ENCODE results near the gene AHI1.
A peak's percentile ranks its signal among the peaks of the same experiment; 100 is the strongest.

AHI1 gene

GRCh38 chr6:135295085-135295484, 202.5 kb downstream of the AHI1 start:
- Histone ChIP-seq H3K4me1 (ENCODE audit: control insufficient read depth, insufficient read depth, low read length, poor library complexity, severe bottlenecking) (no peaks in the 10 kb centered on the region), H3K9me3 (ENCODE audit: control insufficient read depth, low read length) (no peaks in the 10 kb centered on the region), H3K27ac (ENCODE audit: low read depth, low read length, severe bottlenecking) (no peak overlapping the region), H3K4me3 (ENCODE audit: extremely low read depth, insufficient read depth, low read length, poor library complexity, severe bottlenecking) (no peak overlapping the region), H3K36me3 (ENCODE audit: control insufficient read depth, insufficient read depth, low read length) (no peaks in the 10 kb centered on the region)
- 100% methylated on average over 1 of the region's 1 CpG; no CpG with 5 or more reads in 1 of the 2 experiments for WGBS, 2 experiments (ENCODE audit: insufficient coverage in 2 of 2)

DNA sequence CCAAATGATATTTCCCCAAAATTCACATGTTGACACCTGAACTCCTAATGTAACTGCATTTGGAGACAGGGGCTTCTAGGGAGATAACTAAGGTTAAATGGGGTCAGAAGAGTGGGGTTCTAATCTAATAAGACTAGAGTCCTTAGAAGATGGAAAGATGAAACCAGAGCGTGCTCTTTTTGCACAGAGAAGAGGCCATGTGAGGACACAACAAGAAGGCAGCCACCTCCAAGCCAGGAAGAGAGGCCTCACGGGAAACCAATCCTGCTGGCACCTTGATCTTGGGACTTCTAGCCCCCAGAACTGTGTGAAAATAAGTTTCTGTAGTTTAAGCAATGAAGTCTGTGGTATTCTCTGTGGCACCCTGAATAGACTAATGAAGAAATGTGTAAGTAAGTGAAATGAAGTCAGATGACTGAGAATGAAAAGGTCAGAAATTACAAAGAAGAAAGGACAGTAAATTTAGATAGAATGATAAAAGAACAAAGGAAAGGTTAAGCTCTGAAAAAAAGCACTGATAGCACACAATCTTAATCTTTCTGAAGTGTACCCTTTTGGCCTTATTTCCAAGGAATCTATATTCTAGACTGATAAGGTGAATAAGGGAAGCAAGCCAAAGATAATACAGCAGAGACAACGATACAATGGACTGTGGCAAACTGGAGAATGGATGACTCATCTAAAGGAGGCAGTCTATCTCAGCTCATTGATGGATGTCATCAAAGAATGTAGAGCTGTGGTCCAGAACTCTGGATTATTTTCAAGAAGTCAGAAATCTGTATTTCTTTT, 206.1 kb downstream of the AHI1 start:
- Histone ChIP-seq H3K9me3 (ENCODE audit: control insufficient read depth, low read length) (no peaks in the 10 kb centered on the region), H3K27ac (ENCODE audit: low read depth, low read length, severe bottlenecking) (no peak overlapping the region), H3K36me3 (ENCODE audit: control insufficient read depth, insufficient read depth, low read length) (no peaks in the 10 kb centered on the region), H3K4me3 (ENCODE audit: extremely low read depth, insufficient read depth, low read length, poor library complexity, severe bottlenecking) (no peak overlapping the region), H3K4me1 (ENCODE audit: control insufficient read depth, insufficient read depth, low read length, poor library complexity, severe bottlenecking) (peaks cover 7% of the 10 kb centered on the region)
- WGBS, 2 experiments (ENCODE audit: insufficient coverage in 2 of 2): 76 to 92% methylated on average over 3 of the region's 3 CpGs

DNA sequence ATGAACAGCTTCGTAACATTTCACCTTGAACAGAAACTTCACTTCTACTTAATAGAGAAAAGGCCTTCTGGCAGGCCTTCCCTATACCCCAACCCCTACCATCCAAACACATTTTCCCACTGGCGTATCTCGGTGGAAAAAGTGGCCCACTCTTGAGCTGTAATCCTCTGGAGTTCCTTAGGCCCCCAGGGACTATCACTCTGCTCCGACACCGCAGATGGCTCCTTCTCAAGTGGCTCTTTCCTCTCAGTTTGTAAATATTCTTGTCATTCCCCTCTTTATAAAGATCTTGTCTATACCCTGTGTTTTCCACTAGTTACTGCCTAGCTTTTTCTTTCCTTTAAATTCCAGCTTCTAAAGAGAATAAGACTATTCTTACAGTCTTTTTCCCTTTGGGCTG, 207.7 kb downstream of the AHI1 start:
- 81 to 89% methylated on average over 4 of the region's 5 CpGs for WGBS, 2 experiments (ENCODE audit: insufficient coverage in 2 of 2)
- peaks cover 7% of the 10 kb centered on the region for H3K4me1 ChIP-seq (ENCODE audit: control insufficient read depth, insufficient read depth, low read length, poor library complexity, severe bottlenecking)

DNA sequence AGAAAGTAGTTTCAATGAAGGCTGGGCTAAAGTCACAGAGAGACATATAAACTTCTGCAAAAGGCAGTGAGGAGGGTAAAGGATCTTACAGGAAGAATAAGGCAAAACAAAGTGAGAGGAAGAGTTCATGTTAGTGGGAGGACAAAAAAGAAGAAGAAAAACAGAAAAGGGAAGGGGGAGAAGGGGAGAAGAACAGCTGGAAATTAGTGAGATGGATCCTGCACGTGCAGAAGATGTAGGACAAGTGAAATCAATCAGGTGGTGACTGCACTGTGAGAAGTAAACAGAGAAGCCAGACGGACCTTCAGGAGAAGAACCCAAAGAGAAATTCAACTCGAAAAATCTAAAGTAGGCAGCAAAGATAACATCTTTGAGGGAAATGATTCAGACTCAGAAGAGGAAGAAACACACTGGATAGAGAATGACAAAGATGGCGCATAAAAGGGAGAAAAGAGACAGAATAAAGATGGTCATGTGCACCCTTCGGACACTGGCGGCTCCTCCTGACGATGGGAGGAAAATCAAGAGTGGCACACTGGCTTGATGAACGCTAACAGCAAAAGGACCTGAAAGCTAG, 210.5 kb downstream of the AHI1 start:
- Histone ChIP-seq H3K4me1 (ENCODE audit: control insufficient read depth, insufficient read depth, low read length, poor library complexity, severe bottlenecking) (peaks cover 7% of the 10 kb centered on the region), H3K9me3 (ENCODE audit: control insufficient read depth, low read length) (no peaks in the 10 kb centered on the region), H3K27ac (ENCODE audit: low read depth, low read length, severe bottlenecking) (no peak overlapping the region), H3K36me3 (ENCODE audit: control insufficient read depth, insufficient read depth, low read length) (no peaks in the 10 kb centered on the region), H3K4me3 (ENCODE audit: extremely low read depth, insufficient read depth, low read length, poor library complexity, severe bottlenecking) (no peak overlapping the region)
- 85 to 94% methylated on average over 7 to 8 of the region's 8 CpGs for WGBS, 2 experiments (ENCODE audit: insufficient coverage in 2 of 2)

More for the DNA sequence above, 207.7 kb downstream of the AHI1 start:
- Histone ChIP-seq H3K27ac (ENCODE audit: low read depth, low read length, severe bottlenecking) (peak overlapping the region; percentile 5), H3K36me3 (ENCODE audit: control insufficient read depth, insufficient read depth, low read length) (no peaks in the 10 kb centered on the region), H3K4me3 (ENCODE audit: extremely low read depth, insufficient read depth, low read length, poor library complexity, severe bottlenecking) (no peak overlapping the region), H3K9me3 (ENCODE audit: control insufficient read depth, low read length) (no peaks in the 10 kb centered on the region)

- Histone ChIP-seq H3K4me1 (ENCODE audit: control insufficient read depth, insufficient read depth, low read length, poor library complexity, severe bottlenecking) (peaks cover 7% of the 10 kb centered on the region), H3K36me3 (ENCODE audit: control insufficient read depth, insufficient read depth, low read length) (no peaks in the 10 kb centered on the region), H3K27ac (ENCODE audit: low read depth, low read length, severe bottlenecking) (no peak overlapping the region), H3K4me3 (ENCODE audit: extremely low read depth, insufficient read depth, low read length, poor library complexity, severe bottlenecking) (no peak overlapping the region), H3K9me3 (ENCODE audit: control insufficient read depth, low read length) (no peaks in the 10 kb centered on the region)
- WGBS, 2 experiments (ENCODE audit: insufficient coverage in 2 of 2): 100% methylated on average over 1 of the region's 2 CpGs; no CpG with 5 or more reads in 1 of the 2 experiments
Measured at GRCh38 chr6:135285165-135285564, 212.4 kb downstream of the AHI1 start.

DNA sequence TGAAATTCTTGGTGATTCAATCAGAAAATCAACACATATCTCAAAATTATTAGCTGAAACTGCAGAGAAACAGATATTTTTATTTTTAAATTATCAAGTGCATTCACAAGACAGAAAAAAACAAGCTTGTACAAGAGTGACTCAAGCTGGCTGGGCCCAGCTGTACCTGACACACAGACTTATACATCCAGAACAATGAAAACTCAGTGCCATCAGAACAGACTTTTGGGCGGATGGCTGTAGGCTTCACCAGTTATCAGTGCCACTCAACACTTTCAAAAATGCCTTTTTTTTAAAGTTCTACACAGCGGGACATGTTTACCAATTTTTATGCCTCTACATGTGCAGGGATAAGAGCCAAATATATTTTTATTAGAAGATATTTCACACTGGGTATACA, 213.6 kb downstream of the AHI1 start:
- Histone ChIP-seq H3K9me3 (ENCODE audit: control insufficient read depth, low read length) (no peaks in the 10 kb centered on the region), H3K36me3 (ENCODE audit: control insufficient read depth, insufficient read depth, low read length) (no peaks in the 10 kb centered on the region), H3K4me1 (ENCODE audit: control insufficient read depth, insufficient read depth, low read length, poor library complexity, severe bottlenecking) (peaks cover 7% of the 10 kb centered on the region), H3K4me3 (ENCODE audit: extremely low read depth, insufficient read depth, low read length, poor library complexity, severe bottlenecking) (no peak overlapping the region), H3K27ac (ENCODE audit: low read depth, low read length, severe bottlenecking) (no peak overlapping the region)
- WGBS, 2 experiments (ENCODE audit: insufficient coverage in 2 of 2): 88 to 100% methylated on average over 1 of the region's 2 CpGs

GRCh38 chr6:135282395-135282794, 215.1 kb downstream of the AHI1 start:
- Histone ChIP-seq H3K9me3 (ENCODE audit: control insufficient read depth, low read length) (no peaks in the 10 kb centered on the region), H3K27ac (ENCODE audit: low read depth, low read length, severe bottlenecking) (no peak overlapping the region), H3K4me1 (ENCODE audit: control insufficient read depth, insufficient read depth, low read length, poor library complexity, severe bottlenecking) (peaks cover 6% of the 10 kb centered on the region), H3K4me3 (ENCODE audit: extremely low read depth, insufficient read depth, low read length, poor library complexity, severe bottlenecking) (no peak overlapping the region), H3K36me3 (ENCODE audit: control insufficient read depth, insufficient read depth, low read length) (no peaks in the 10 kb centered on the region)

DNA sequence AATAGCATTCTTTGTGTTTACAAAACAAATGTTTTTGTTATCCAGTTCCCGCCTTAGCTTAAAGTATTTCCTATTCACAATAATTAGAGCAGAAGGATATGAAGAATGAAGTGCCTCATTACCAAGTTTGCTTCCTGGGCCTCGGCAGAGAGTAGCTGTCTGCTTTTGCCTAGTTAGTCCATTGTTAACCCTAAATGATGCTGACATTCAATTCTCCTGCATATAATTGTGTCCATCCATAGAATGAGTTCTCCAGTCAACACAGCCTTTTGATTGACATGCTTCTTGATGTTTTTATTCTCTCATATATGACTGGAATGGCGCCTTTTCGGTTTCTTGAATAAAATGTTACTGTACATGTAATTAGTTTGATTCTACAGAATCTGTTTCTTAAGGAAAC, 215.6 kb downstream of the AHI1 start:
- Histone ChIP-seq H3K4me1 (ENCODE audit: control insufficient read depth, insufficient read depth, low read length, poor library complexity, severe bottlenecking) (peaks cover 2% of the 10 kb centered on the region), H3K4me3 (ENCODE audit: extremely low read depth, insufficient read depth, low read length, poor library complexity, severe bottlenecking) (no peak overlapping the region), H3K27ac (ENCODE audit: low read depth, low read length, severe bottlenecking) (no peak overlapping the region), H3K36me3 (ENCODE audit: control insufficient read depth, insufficient read depth, low read length) (no peaks in the 10 kb centered on the region), H3K9me3 (ENCODE audit: control insufficient read depth, low read length) (no peaks in the 10 kb centered on the region)
- 60% methylated on average over 1 of the region's 4 CpGs; no CpG with 5 or more reads in 1 of the 2 experiments for WGBS, 2 experiments (ENCODE audit: insufficient coverage in 2 of 2)

DNA sequence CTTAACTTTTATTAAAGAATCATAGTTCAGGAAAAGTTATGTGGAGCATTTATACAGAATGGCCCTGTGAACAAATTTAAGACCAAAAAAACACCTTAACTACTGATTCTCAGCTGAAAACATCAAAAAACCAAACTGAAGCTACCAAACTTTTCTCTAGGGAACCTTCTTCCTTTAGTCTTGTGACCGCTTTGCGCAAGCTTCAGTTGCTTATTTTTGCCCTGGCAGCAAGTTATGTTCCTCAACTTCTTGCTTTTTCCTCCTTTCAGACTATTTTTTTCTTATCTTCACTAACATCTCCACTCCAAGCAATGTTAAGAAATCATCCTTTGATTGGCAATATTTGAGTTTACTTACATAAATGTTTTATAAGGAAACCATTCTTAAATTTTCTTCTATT, 216.3 kb downstream of the AHI1 start:
- Histone ChIP-seq H3K9me3 (ENCODE audit: control insufficient read depth, low read length) (no peaks in the 10 kb centered on the region), H3K27ac (ENCODE audit: low read depth, low read length, severe bottlenecking) (no peak overlapping the region), H3K4me3 (ENCODE audit: extremely low read depth, insufficient read depth, low read length, poor library complexity, severe bottlenecking) (no peak overlapping the region), H3K4me1 (ENCODE audit: control insufficient read depth, insufficient read depth, low read length, poor library complexity, severe bottlenecking) (no peaks in the 10 kb centered on the region), H3K36me3 (ENCODE audit: control insufficient read depth, insufficient read depth, low read length) (no peaks in the 10 kb centered on the region)
- 91 to 100% methylated on average over 2 of the region's 2 CpGs for WGBS, 2 experiments (ENCODE audit: insufficient coverage in 2 of 2)

DNA sequence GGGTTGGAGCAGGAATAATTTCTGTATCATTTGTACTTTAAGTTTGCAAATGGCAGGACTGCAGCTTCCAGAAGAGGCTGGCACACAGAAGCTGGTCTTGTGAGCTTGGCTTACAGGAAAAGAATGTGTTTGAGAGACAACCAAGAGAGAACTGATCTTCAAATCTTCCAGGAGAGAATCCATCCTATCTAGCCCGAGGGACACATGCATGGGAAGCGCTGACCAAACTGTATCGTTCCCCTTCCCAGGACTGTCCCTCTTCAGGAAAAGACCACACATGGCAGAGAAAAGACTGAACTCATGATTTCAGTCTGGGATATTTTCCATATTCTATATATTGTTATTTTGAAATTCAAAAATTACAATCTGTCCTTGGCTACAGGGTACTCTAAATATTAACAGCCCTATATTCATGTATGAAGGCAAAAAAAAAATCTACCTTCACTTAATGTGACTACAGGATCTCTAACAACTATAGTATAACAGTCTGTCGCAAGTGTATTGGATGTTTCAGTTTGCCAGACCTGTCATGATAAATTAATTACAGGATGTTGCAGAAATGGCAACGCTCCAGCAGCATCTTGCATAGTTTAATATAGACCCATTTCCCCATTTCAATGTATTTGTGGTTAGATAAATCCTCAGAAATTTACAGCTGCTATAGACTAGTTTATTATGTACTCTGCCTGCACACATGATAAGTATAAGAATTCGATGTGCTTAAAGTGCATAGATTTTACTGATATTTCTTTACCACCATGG, 217.0 kb downstream of the AHI1 start:
- Histone ChIP-seq H3K36me3 (ENCODE audit: control insufficient read depth, insufficient read depth, low read length) (no peaks in the 10 kb centered on the region), H3K4me3 (ENCODE audit: extremely low read depth, insufficient read depth, low read length, poor library complexity, severe bottlenecking) (no peak overlapping the region), H3K4me1 (ENCODE audit: control insufficient read depth, insufficient read depth, low read length, poor library complexity, severe bottlenecking) (no peaks in the 10 kb centered on the region), H3K27ac (ENCODE audit: low read depth, low read length, severe bottlenecking) (no peak overlapping the region), H3K9me3 (ENCODE audit: control insufficient read depth, low read length) (no peaks in the 10 kb centered on the region)
- WGBS, 2 experiments (ENCODE audit: insufficient coverage in 2 of 2): 96% methylated on average over 3 of the region's 6 CpGs; no CpG with 5 or more reads in 1 of the 2 experiments

All from mesodermal cell (in vitro differentiated cells).